GM19395 (cell line): ENCODE results near the gene GALNT11.
"Not testable (repeated sequence)": the region's sequence is repeated elsewhere in the genome, so short reads cannot be mapped to it uniquely, and the experiment has no call there.

Experiments
- ATAC-seq: cut with Tn5 transposase; IDR thresholded peaks from one replicate; pipeline ENCODE4 v1.9.1; 2021; ENCODE audit warnings: mild to moderate bottlenecking, moderate library complexity; ENCODE audit not compliant: unreplicated experiment

The GALNT11 gene

DNA sequence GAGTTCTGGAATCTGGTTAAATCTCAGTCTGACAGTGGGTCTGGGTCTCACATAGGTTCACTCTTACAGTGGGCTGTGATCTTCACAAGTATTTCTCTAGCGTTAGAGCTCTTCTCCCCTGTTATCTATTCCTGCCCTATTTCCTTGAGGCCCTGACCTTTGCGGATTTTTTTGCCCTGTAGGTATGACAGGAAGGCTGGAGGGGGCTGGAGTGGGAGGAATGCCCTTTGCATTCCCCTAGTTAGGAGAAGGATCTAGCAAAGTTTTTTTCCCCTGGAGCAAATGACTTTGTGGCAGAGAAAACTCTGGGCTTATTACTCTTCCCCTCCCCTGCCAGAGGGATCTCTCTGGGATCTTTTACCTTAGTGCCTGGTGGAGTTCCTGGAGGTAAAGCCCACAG lies 49.2 kb downstream of the GALNT11 start:
- ATAC-seq, result no peak

GRCh38 chr7:152075379-152075778 lies 49.9 kb downstream of the GALNT11 start:
- not testable (repeated sequence) for ATAC-seq

- no peak for ATAC-seq
Observed at GRCh38 chr7:152076324-152076821, 50.9 kb downstream of the GALNT11 start.

DNA sequence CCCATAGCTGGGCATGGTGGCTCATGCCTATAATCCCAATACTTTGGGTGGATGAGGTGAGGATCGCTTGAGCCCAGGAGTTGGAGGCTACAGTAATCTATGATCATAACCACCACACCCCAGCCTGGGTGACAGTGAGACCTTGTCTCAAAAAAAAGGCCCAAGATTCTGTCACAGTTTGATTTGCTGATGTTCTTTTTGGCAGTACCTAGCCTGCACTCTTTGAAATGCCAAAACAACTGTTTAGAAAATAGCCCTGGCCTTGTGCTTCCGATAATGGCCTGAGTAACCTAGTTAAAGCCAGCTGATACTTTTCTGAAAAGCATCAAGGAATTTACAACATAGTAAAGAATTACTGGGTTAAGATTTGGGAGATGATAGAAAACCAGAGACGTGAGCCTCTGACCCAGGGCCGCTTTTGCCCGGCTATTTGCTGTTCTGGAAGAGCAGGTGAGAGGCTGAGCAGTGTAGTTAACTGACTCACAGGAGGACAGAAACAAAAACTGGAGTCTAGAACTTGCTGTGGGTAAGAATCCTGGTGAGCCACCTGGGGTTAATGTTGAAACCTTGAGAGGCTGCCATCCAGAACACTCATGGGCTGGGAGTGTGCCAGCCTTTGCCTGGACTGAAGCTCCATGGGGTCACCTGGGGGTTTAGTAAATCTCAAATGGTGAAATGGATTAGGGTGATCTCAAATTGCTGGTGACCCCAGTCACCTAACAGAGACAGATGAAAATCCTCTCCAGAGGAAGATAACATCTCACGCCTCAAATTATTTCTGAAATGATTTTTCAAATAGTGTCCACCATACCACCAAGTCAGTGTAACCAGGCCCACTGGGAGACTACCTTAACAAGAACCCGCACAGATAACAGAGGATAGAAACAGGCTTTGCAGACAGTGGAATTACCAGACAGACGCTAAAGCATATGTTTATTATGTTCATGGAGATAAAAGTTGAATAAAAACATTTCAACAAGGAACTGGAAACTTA lies 51.8 kb downstream of the GALNT11 start:
- ATAC-seq, result no peak

GRCh38 chr7:152078025-152078424 lies 52.6 kb downstream of the GALNT11 start:
- ATAC-seq, result no peak

- ATAC-seq, result no peak
Observed at GRCh38 chr7:152078786-152079185, 53.3 kb downstream of the GALNT11 start.

DNA sequence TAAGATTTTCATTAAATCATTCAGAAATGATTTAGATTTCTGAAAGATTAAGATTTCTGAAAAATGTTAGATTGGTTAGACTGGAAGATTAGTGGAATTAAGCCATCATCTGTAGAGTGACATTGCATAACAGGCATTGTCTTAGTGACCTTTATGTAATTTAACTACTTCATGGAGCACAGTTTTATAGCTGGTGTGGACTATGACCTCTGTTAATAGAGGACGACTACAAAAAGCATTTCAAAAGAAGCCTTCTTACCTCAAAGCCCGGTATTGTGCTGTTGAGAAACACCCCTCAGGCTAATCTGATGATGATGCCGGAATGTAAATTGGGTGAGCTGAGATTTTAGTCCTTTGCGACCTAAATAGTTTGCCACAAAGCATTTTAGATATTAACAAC lies 55.6 kb downstream of the GALNT11 start:
- no peak for ATAC-seq

- not testable (repeated sequence) for ATAC-seq
Observed at GRCh38 chr7:152082073-152082721, 56.7 kb downstream of the GALNT11 start.

- ATAC-seq, result no peak
Observed at GRCh38 chr7:152085131-152085530, 59.7 kb downstream of the GALNT11 start.

GRCh38 chr7:152086513-152086912 lies 61.0 kb downstream of the GALNT11 start:
- ATAC-seq, result no peak

- ATAC-seq, result no peak
Observed at GRCh38 chr7:152089183-152089582, 63.7 kb downstream of the GALNT11 start.

- no peak for ATAC-seq
Observed at GRCh38 chr7:152090747-152091146, 65.3 kb downstream of the GALNT11 start.

DNA sequence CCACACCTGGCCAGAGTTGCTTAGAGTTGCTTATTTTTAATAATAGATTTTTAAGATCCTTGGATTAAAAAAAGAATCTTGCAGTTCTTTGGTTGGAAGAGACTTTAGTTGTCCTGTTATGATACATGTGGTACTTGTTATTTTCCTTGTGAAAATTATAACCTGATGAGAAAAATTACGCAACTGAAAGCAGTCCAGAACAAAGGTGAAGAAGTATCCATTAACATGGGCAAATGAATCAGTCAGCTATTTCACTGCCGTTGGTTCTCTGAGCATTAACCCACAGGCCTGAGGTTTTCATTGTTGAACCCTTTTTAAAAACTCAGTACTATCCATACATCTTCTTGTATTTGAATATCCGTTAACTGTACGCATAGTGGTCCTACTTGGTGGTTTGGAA lies 68.2 kb downstream of the GALNT11 start:
- ATAC-seq, result no peak

- ATAC-seq, result no peak
Observed at GRCh38 chr7:152095771-152096170, 70.3 kb downstream of the GALNT11 start.

DNA sequence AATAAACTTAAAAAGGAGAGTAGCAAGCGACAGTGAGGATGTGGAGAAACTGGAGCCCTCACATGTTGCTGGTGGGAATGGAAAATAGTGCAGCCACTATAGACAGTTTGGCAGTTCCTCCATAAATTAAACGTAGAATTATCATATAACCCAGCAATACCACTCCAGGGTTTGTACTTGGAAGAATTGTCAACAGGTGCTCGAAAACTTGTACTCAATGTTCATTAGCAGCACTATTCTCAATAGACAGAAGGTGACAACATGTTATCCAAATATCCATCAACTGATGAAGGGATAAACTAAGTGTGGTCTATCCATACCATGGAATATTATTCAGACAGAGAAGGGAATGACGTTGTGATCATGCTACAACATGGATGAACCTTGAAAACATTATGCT lies 71.9 kb downstream of the GALNT11 start:
- ATAC-seq, result no peak

DNA sequence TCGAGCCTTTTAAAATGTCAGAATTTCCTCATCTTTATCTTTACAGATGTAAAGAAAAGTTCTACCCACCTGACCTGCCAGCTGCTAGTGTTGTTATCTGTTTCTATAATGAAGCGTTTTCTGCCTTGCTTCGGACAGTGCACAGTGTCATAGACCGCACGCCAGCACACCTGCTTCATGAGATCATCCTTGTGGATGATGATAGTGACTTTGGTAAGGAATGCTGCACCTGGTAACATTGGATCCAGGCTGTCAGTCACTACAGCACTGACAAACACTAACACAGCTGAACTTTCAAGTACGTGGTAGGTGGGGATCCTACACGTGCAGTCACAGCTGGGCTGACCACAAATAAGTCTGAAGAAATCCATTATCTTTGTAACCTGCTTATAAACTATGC lies 77.6 kb downstream of the GALNT11 start:
- no peak for ATAC-seq

GRCh38 chr7:152103691-152104090 lies 78.2 kb downstream of the GALNT11 start:
- no peak for ATAC-seq

GRCh38 chr7:152105205-152105604 lies 79.7 kb downstream of the GALNT11 start:
- ATAC-seq, result no peak

DNA sequence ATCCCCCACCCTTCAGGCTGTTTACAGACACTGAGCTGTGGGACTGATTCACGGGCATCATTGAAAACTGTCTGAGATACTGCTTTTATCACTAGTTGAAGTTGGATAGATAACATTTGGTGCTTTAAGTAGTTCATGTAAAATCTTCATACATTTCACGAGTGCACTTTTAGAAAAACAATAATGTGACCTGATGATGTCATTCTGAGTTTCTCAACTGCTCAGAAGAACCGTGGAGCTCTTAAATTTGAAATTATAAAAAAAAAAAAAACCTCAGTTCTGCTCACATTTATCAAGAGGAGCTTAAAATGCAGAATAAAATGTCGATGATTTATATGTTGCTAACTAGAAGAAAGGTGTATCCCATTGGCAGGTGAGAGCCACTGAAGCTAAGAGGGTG lies 81.5 kb downstream of the GALNT11 start:
- ATAC-seq, result no peak

- ATAC-seq, result no peak
Observed at GRCh38 chr7:152107945-152108344, 82.5 kb downstream of the GALNT11 start.

DNA sequence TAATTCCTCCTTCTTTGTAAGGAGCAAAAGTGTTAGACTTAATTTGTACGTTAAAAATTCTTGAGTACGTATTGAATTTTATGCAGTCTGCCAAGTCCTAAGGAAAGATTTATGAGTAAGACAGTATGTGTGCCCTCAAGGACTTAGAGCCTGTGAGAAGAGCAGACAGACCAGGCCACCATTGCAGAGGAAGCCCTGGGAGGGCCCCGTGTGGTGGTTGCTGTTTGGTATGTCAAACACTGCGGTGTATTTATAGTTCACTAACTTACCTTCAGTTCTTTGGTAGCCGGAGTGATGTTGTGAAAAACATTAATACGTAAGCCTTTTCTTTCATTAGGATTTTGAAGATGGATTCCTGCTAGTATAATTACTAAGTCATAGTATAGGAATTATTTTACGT lies 82.9 kb downstream of the GALNT11 start:
- no peak for ATAC-seq

GRCh38 chr7:152112829-152113228 lies 87.4 kb downstream of the GALNT11 start:
- ATAC-seq, result no peak
